ENCODE measurements around the gene OTUD7B.

- TF ChIP-seq ZNF8 (CRISPR knock-in tag; IDR thresholded peaks at IDR 0.05) (no peak), TCF4 (CRISPR knock-in tag; IDR thresholded peaks at IDR 0.05; ENCODE audit: borderline replicate concordance) (no peak), RARB (CRISPR knock-in tag; IDR thresholded peaks at IDR 0.05) (no peak), TOX (CRISPR knock-in tag; IDR thresholded peaks at IDR 0.05; ENCODE audit: borderline replicate concordance) (no peak)
Measured at GRCh38 chr1:150049926-150050325, 39.4 kb upstream of the OTUD7B start.
